ENCODE data around the gene MRPL52.

- TF ChIP-seq CTCF (IDR thresholded peaks at IDR 0.05; ENCODE audit: borderline replicate concordance, extremely low read depth, low read length, poor library complexity, severe bottlenecking) (no peak), EZH2 (IDR thresholded peaks at IDR 0.05; ENCODE audit: borderline replicate concordance, low read depth, low read length, severe bottlenecking) (no peak)
Observed at GRCh38 chr14:22838631-22839041, 8.9 kb downstream of the MRPL52 start.
